ENCODE measurements around the gene PDXDC1.
"Not testable (repeated sequence)": the region's sequence is repeated elsewhere in the genome, so short reads cannot be mapped to it uniquely, and the experiment has no call there.

Gene PDXDC1

DNA sequence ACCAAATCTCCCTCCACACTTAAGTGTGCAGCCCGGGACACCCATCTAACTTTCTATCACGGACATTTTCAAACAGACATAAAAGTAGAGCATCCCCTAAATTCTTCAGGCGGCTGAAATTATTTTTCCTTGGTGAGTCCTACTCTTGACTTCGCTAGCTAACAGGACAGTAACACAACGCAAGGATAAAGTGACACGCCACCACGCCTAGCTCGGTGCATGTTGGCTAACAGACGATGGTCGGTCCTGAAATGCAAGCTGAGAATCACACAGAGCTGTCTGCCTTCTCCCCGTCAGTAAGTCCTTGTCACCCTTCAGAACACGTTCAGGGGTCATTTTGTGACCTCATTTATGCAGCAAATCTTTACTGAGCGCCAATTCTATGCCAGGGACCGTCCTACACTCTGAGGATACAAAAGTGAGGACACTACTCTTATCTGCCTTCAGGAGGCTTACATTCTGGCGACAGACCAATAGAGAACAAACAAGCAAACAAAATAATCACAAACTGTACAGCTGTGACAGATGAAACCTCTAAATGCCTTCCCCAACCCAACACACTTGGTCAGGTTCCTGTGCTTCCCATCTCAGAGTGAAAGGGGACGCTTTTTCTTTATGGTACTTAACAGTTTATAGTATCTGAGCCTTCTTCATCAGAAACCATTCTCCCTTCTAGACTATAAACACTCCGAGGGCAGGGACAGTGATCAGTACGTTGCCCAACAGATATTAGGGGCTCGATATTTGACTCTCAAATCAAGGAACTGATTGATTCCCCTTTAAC, 79.7 kb downstream of the PDXDC1 start:
- ATAC-seq (no peak), DNase-seq (ENCODE audit: low spot score in 2 of 2) (no peak)
- peak overlapping the region; percentile 32 for H3K27ac Mint-ChIP-seq
- no peaks in the 10 kb centered on the region for H3K9me3 Mint-ChIP-seq
- H3K4me3 Mint-ChIP-seq = peak overlapping the region; percentile 80
- peaks cover 17% of the 10 kb centered on the region for H3K36me3 Mint-ChIP-seq
- peaks cover 29% of the 10 kb centered on the region for H3K4me1 Mint-ChIP-seq

- Mint-ChIP-seq H3K4me3 (peak overlapping the region; percentile 80), H3K36me3 (peaks cover 26% of the 10 kb centered on the region), H3K4me1 (peaks cover 29% of the 10 kb centered on the region), H3K9me3 (no peaks in the 10 kb centered on the region), H3K27ac (peak overlapping the region; percentile 32)
- ATAC-seq = peak; percentile 82
- DNase-seq (ENCODE audit: low spot score in 2 of 2) = no peak
These were observed 80.6 kb downstream of the PDXDC1 start for GRCh38 chr16:15055141-15056053.

- Mint-ChIP-seq H3K4me1 (peaks cover 31% of the 10 kb centered on the region), H3K36me3 (peaks cover 50% of the 10 kb centered on the region), H3K9me3 (no peaks in the 10 kb centered on the region), H3K4me3 (no peak overlapping the region), H3K27ac (no peak overlapping the region)
- ATAC-seq = no peak
- DNase-seq (ENCODE audit: low spot score in 2 of 2) = no peak
These were observed 83.0 kb downstream of the PDXDC1 start for GRCh38 chr16:15057681-15058417.

DNA sequence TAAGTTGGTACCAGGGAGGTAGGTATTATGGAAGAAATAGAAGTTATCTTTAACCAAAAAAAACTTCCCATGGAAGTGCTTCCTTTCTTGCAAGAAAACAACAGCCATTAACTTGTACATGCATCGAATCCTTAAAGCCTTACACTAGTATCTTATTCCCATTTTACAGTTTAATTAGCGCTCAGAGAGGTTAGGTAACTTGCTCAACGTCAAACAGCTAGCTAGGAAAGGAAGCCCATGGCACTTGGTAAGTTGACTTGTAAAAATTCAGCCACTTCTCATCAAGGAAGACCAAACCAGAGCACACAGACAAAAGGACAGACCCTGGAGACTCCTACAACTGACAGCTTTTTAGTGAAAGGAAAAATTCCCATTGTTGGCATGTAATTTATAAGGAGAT, 84.5 kb downstream of the PDXDC1 start:
- H3K9me3 Mint-ChIP-seq = no peaks in the 10 kb centered on the region
- ATAC-seq (no peak), DNase-seq (ENCODE audit: low spot score in 2 of 2) (no peak)
- H3K4me1 Mint-ChIP-seq = peaks cover 24% of the 10 kb centered on the region
- H3K4me3 Mint-ChIP-seq = no peak overlapping the region
- no peak overlapping the region for H3K27ac Mint-ChIP-seq
- peaks cover 65% of the 10 kb centered on the region for H3K36me3 Mint-ChIP-seq

DNA sequence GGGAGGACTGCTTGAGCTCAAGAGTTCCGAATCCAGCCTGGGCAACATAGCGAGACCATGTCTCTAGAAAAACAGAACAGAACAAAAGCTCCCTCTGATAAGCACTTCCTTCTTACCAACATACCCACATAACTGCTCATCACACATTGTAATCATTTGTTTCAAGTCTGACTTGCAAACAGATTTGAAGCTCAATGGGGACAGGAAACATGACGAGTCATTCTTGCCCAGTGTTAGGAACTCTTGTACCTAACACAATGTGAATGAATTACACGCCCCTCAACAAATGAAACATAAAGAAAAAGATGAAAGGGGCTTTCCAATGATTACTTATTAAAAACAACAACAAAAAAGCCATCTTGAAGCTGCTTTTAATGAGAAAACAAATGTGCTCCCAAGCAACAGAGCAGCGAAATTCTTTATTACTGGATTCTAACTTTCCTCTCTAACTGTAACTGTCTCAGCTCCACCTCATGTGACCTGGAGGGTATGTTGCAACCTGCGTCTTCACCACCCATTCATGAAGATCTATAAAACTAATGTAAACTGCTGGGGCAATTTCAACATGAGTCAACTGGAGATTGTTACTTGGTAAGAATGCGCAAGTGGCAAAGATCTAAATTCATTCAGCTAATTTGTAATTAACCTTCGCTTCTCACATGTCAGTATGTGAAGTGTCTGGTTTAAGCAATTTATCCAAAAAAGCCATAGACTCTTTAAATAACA, 87.4 kb downstream of the PDXDC1 start:
- Mint-ChIP-seq H3K36me3 (peaks cover 92% of the 10 kb centered on the region), H3K27ac (peak overlapping the region; percentile 74)
- H3K4me1 Mint-ChIP-seq; DNase-seq (ENCODE audit: low spot score in 2 of 2); H3K4me3 Mint-ChIP-seq; H3K9me3 Mint-ChIP-seq: not testable (repeated sequence)
- peak; percentile 84 for ATAC-seq

DNA sequence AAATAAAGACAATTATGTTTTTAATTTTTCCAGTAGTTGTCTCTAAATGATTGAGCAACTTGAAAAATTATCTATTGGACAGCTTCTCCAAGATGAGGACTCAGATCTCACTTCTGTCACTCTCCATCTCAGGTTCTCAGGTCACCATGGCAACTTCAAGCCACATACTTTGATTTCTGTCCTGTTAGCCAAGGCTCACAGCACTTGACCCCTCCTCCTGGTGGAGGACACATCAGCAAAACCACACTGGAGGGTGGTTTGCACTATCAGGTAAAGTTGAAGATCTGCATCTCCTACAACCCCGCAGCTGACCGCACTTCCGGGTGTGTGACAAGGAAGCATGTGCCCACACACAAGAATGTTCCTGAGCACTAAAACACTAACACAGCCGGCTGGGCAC, 91.1 kb downstream of the PDXDC1 start:
- H3K9me3 Mint-ChIP-seq; H3K4me3 Mint-ChIP-seq; DNase-seq (ENCODE audit: low spot score in 2 of 2); H3K27ac Mint-ChIP-seq; H3K4me1 Mint-ChIP-seq: not testable (repeated sequence)
- peaks cover 96% of the 10 kb centered on the region for H3K36me3 Mint-ChIP-seq
- peak; percentile 60 for ATAC-seq

GRCh38 chr16:15066690-15067089, 91.9 kb downstream of the PDXDC1 start:
- not testable (repeated sequence) for H3K4me3 Mint-ChIP-seq; DNase-seq (ENCODE audit: low spot score in 2 of 2); H3K4me1 Mint-ChIP-seq; H3K27ac Mint-ChIP-seq; H3K9me3 Mint-ChIP-seq; ATAC-seq
- H3K36me3 Mint-ChIP-seq = peaks cover 96% of the 10 kb centered on the region

DNA sequence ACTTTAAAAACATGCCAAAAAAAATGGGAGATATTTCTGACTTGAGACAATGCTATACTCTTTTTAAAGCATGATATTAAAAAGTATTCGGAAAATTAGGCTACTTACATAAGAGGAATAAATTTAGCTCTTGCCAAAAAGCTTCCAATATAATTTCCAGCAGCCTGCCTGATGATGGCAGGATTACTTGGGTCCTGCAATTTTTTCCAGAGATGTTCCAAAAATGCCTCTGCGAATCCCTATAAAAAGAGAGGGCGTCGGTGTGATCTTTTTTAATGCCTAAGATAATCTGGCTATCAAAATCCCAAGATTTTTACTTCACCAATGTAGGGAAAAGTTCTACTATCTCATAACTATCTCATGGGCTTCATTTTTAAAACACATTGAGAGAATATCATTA, 96.2 kb downstream of the PDXDC1 start:
- ATAC-seq; H3K4me1 Mint-ChIP-seq; H3K9me3 Mint-ChIP-seq; DNase-seq (ENCODE audit: low spot score in 2 of 2); H3K4me3 Mint-ChIP-seq: not testable (repeated sequence)
- Mint-ChIP-seq H3K27ac (peak overlapping the region; percentile 29), H3K36me3 (peaks cover 96% of the 10 kb centered on the region)

DNA sequence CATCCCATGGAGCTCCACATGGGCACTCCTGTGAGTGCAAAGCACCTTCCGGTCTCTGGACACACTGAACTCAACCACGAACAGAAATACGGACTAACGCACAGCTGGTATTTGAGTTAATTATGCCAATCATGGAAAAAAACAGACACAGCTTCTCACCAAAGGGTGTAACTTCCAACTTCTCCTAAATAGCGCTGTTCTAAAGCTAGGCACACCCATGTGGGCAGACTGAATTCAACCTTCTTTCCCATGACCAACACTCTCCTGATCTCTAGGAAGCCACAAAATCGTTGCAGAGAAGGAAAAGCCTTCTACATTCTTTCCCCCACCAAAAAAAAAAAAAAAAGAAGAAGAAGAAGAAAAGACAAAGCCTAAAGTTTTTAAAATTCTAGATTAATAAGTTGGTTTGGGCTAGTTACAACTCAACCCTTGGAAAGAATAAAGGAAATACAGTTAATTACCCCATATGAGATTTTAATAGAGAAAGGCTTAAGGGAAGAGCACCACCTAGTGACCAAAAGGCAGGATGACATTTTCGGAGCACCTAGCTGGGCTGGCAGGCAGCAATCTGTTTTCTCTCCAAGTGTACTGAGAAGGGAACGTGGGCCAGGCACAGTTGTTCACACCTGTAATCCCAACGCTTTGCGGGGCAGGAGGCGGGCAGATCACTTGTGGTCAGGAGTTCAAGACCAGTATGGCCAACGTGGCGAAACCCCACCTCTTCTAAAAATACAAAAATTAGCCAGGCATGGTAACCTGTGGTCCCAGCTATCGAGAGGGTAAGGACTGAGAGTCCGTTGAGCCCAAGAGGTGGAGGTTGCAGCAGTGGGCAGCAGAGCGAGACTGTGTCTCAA, 97.3 kb downstream of the PDXDC1 start:
- H3K4me3 Mint-ChIP-seq; H3K27ac Mint-ChIP-seq; H3K9me3 Mint-ChIP-seq; DNase-seq (ENCODE audit: low spot score in 2 of 2): not testable (repeated sequence)
- H3K36me3 Mint-ChIP-seq = peaks cover 97% of the 10 kb centered on the region
- peaks cover 11% of the 10 kb centered on the region for H3K4me1 Mint-ChIP-seq
- peak; percentile 63 for ATAC-seq

- ATAC-seq (no peak), DNase-seq (ENCODE audit: low spot score in 2 of 2) (no peak)
- Mint-ChIP-seq H3K36me3 (peaks cover 99% of the 10 kb centered on the region), H3K27ac (no peak overlapping the region), H3K9me3 (no peaks in the 10 kb centered on the region), H3K4me1 (peaks cover 11% of the 10 kb centered on the region), H3K4me3 (no peak overlapping the region)
These were observed 98.3 kb downstream of the PDXDC1 start for GRCh38 chr16:15073101-15073500.

DNA sequence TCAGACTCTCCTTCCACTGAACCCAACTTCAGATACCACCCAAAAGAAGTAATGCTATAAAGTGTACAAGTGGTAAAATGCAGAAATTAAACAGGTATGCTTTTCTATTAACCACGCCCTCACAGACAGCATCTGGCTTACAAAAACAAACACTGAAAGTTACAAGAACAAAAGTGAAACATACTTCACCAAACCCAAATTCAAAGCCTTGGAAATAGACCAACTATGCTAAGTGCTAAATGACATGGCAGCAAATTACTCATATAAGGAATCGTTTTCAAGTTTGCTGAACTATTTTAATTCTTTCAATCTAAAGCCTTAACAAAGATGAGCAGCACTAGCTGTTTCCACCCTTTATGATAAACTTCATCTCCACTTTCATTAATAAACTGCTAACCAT, 101.3 kb downstream of the PDXDC1 start:
- peaks cover 100% of the 10 kb centered on the region for H3K36me3 Mint-ChIP-seq
- peak; percentile 88 for ATAC-seq

DNA sequence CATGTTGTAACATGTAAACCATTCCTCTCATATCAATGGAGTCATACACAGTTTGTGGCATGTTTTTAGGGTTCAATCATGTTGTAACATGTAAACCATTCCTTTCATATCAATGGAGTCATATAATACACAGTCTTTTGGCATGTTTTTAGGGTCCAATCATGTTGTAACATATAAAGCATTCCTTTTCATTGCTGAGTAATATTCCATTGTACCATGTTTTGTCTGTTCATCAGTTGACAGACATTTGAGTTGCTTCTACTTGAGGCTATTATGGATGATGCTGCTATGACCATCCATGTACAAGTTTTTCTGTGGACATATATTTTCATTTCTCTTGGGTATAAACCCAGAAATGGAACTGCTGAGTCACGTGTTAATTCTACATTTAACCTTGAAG, 106.1 kb downstream of the PDXDC1 start:
- not testable (repeated sequence) for H3K9me3 Mint-ChIP-seq; ATAC-seq; H3K4me3 Mint-ChIP-seq; H3K4me1 Mint-ChIP-seq; DNase-seq (ENCODE audit: low spot score in 2 of 2); H3K27ac Mint-ChIP-seq
- peaks cover 100% of the 10 kb centered on the region for H3K36me3 Mint-ChIP-seq

More for the DNA sequence above, 101.3 kb downstream of the PDXDC1 start:
- not testable (repeated sequence) for H3K4me3 Mint-ChIP-seq; H3K9me3 Mint-ChIP-seq; DNase-seq (ENCODE audit: low spot score in 2 of 2)
- H3K4me1 Mint-ChIP-seq = peaks cover 11% of the 10 kb centered on the region
- peak overlapping the region; percentile 94 for H3K27ac Mint-ChIP-seq

DNA sequence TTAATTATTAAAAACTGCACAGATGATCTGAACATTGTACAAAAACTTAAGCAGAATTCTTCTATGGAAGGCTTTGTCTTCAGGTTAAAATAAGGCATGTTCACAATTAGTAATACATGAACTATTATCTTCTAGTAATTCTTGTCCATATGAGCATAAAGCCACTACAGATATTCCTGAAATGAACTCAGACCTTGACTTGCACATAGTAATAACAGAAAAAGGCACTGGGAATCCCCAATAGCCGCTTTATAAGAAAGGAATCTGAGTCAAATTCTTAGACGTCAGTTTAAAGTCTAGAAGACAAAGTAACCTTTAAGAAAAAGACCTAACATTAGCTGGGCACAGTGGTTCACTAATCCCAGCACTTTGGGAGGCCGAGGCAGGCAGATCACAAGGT, 108.0 kb downstream of the PDXDC1 start:
- ATAC-seq = peak; percentile 94

More for the DNA sequence above, 108.0 kb downstream of the PDXDC1 start:
- not testable (repeated sequence) for H3K4me1 Mint-ChIP-seq; H3K9me3 Mint-ChIP-seq; DNase-seq (ENCODE audit: low spot score in 2 of 2)
- Mint-ChIP-seq H3K36me3 (peaks cover 98% of the 10 kb centered on the region), H3K4me3 (peak overlapping the region; percentile 14), H3K27ac (peak overlapping the region; percentile 80)
